ENCODE data around the gene SP4. TPM values are rescaled to one million over a fixed set of nuclear protein-coding genes. Genes with fewer than 3 reads are reported as not detected.

The SP4 gene
- total RNA-seq, 1 experiment from 2014 or later, result 4.4 TPM

- CTCF ChIA-PET, result no interaction called here
- H3K9me3 Mint-ChIP-seq (ENCODE audit: unreplicated experiment), result peaks cover 27% of the 10 kb centered on the region
- no TSS peak for BruUV-seq (replicated peaks)
Measured at GRCh38 chr7:21450941-21451340, 23.1 kb downstream of the SP4 start.

DNA sequence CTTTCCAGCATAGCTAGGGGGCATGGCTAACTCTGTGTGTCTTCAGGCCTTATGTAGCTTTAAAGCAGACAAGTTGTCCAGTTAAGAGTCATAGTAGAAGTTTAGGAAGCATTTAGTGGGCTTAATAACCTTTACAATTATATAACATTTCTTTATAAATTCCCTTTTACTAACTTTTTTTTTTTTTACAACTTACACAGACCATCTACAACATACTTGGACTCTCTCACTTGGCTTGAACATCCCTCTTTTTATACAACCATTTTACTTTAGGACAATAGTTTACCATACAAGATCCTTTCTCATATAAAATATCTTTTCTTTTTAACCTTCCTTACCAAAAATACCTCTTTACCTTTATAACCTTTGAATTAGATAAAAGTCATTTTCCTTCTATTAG lies 26.3 kb downstream of the SP4 start:
- no TSS peak for BruUV-seq (replicated peaks)
- H3K27me3 Mint-ChIP-seq (ENCODE audit: insufficient read depth, unreplicated experiment), result no peaks in the 10 kb centered on the region
- no peaks in the 10 kb centered on the region for H3K36me3 Mint-ChIP-seq (ENCODE audit: insufficient read depth, unreplicated experiment)
- ChIA-PET POLR2A (interaction anchor here (0.6 kb wide), 1 partner anchor 546 kb away, joined by 4 read pairs; no protein-coding TSS in a partner anchor), CTCF (interaction anchor here (0.6 to 1.4 kb wide), 2 partner anchors 20 to 371 kb away, joined by 3 to 4 read pairs; no protein-coding TSS in a partner anchor)
- H3K27ac Mint-ChIP-seq (ENCODE audit: low read depth, unreplicated experiment), result no peak overlapping the region
- TF ChIP-seq CTCF (IDR thresholded peaks at IDR 0.05; ENCODE audit: unreplicated experiment), result no peak
- intact Hi-C loops (cut with micrococcal nuclease), result no loop called here
- no peaks in the 10 kb centered on the region for H3K4me1 Mint-ChIP-seq (ENCODE audit: insufficient read depth, unreplicated experiment)
- DNase-seq (ENCODE audit: unreplicated experiment), result no peak
- H3K4me3 Mint-ChIP-seq (ENCODE audit: unreplicated experiment), result no peak overlapping the region
- peaks cover 32% of the 10 kb centered on the region for H3K9me3 Mint-ChIP-seq (ENCODE audit: unreplicated experiment)

More at GRCh38 chr7:21450941-21451340, 23.1 kb downstream of the SP4 start:
- Mint-ChIP-seq H3K27ac (ENCODE audit: low read depth, unreplicated experiment) (no peak overlapping the region), H3K36me3 (ENCODE audit: insufficient read depth, unreplicated experiment) (no peaks in the 10 kb centered on the region), H3K4me3 (ENCODE audit: unreplicated experiment) (no peak overlapping the region), H3K4me1 (ENCODE audit: insufficient read depth, unreplicated experiment) (no peaks in the 10 kb centered on the region), H3K27me3 (ENCODE audit: insufficient read depth, unreplicated experiment) (no peaks in the 10 kb centered on the region)
- POLR2A ChIA-PET, result no interaction called here
- no peak for TF ChIP-seq CTCF (IDR thresholded peaks at IDR 0.05; ENCODE audit: unreplicated experiment)
- intact Hi-C loops (cut with micrococcal nuclease), result no loop called here
- DNase-seq (ENCODE audit: unreplicated experiment), result no peak

DNA sequence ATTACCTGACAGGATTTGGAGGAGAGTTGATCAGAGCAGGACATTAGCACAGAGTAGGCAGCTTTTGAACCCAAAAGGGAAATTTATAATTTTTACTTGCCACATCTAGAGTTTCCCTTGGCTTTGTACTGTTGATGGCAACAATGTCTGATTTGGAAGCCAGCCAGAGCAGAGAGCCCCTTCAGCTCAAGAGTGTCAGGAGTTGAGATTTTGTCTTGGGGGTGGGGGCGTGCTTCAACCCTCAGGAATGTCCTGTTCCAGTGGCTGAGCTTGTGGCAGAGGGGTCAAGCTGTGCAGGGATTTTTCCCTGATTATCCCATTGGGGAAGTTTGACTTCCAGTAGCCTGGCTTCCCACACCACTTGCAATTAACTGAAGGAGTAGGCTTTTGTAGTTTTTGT lies 27.0 kb downstream of the SP4 start:
- CTCF ChIA-PET, result interaction anchor here (1.4 kb wide), 1 partner anchor 21 kb away, joined by 3 read pairs; no protein-coding TSS in a partner anchor
- Mint-ChIP-seq H3K4me3 (ENCODE audit: unreplicated experiment) (no peak overlapping the region), H3K9me3 (ENCODE audit: unreplicated experiment) (peaks cover 37% of the 10 kb centered on the region), H3K36me3 (ENCODE audit: insufficient read depth, unreplicated experiment) (no peaks in the 10 kb centered on the region), H3K4me1 (ENCODE audit: insufficient read depth, unreplicated experiment) (no peaks in the 10 kb centered on the region), H3K27me3 (ENCODE audit: insufficient read depth, unreplicated experiment) (no peaks in the 10 kb centered on the region), H3K27ac (ENCODE audit: low read depth, unreplicated experiment) (no peak overlapping the region)
- DNase-seq (ENCODE audit: unreplicated experiment), result no peak
- POLR2A ChIA-PET, result no interaction called here
- no peak for TF ChIP-seq CTCF (IDR thresholded peaks at IDR 0.05; ENCODE audit: unreplicated experiment)
- BruUV-seq (replicated peaks), result no TSS peak
- intact Hi-C loops (cut with micrococcal nuclease), result no loop called here

GRCh38 chr7:21461282-21461681 lies 33.4 kb downstream of the SP4 start:
- Mint-ChIP-seq H3K9me3 (ENCODE audit: unreplicated experiment) (peaks cover 10% of the 10 kb centered on the region), H3K4me3 (ENCODE audit: unreplicated experiment) (no peak overlapping the region), H3K4me1 (ENCODE audit: insufficient read depth, unreplicated experiment) (no peaks in the 10 kb centered on the region), H3K36me3 (ENCODE audit: insufficient read depth, unreplicated experiment) (peaks cover 7% of the 10 kb centered on the region), H3K27me3 (ENCODE audit: insufficient read depth, unreplicated experiment) (no peaks in the 10 kb centered on the region), H3K27ac (ENCODE audit: low read depth, unreplicated experiment) (no peak overlapping the region)
- no TSS peak for BruUV-seq (replicated peaks)
- ChIA-PET CTCF (no interaction called here), POLR2A (no interaction called here)
- no peak for TF ChIP-seq CTCF (IDR thresholded peaks at IDR 0.05; ENCODE audit: unreplicated experiment)
- DNase-seq (ENCODE audit: unreplicated experiment), result no peak
- intact Hi-C loops (cut with micrococcal nuclease), result no loop called here

All from MCF 10A (cell line).